Testis (tissue), 2 donors: ENCODE measurements around the gene YTHDF1.

Experiments used
- POLR2A ChIP-seq: fragments of 450-650 bp; IDR thresholded peaks from one replicate; pipeline ENCODE4 v1.6.1; 2017; ENCODE audit warnings: antibody characterized with exemption, mild to moderate bottlenecking, moderate library complexity
- TF ChIP-seq, protein P1 (sequence below), 3 experiments: fragments of 450-650 bp in 2 of 3; fragments of 200-600 bp in 1 of 3; sonication (generic) in 1 of 3; IDR thresholded peaks; one replicate each; pipeline ENCODE4 v1.5.1; 2016 to 2019; ENCODE audit warnings: antibody characterized with exemption in 3 of 3, mild to moderate bottlenecking in 2 of 3, moderate library complexity in 1 of 3

DNA sequence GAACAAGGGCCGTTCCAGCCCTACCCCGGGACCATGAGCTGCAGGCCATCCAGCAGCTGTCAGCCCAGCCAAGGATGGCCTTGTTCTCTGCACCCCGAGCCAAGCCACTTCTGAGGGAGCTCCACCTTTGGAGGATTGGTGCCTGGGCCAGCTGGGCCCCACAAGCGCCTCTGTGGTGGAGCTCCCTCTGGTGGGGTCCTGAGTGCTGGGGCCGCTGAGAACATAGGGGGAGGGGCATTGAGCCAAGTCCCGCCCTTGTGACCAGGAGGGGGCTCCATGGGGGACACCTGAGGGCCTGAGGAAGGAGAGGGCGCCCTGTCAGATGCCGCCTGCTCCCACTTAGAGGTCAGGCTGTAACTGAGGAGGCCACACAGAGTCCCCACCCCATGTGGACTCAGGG lies 43.2 kb downstream of the YTHDF1 start:
- TF ChIP-seq, protein P1, sequence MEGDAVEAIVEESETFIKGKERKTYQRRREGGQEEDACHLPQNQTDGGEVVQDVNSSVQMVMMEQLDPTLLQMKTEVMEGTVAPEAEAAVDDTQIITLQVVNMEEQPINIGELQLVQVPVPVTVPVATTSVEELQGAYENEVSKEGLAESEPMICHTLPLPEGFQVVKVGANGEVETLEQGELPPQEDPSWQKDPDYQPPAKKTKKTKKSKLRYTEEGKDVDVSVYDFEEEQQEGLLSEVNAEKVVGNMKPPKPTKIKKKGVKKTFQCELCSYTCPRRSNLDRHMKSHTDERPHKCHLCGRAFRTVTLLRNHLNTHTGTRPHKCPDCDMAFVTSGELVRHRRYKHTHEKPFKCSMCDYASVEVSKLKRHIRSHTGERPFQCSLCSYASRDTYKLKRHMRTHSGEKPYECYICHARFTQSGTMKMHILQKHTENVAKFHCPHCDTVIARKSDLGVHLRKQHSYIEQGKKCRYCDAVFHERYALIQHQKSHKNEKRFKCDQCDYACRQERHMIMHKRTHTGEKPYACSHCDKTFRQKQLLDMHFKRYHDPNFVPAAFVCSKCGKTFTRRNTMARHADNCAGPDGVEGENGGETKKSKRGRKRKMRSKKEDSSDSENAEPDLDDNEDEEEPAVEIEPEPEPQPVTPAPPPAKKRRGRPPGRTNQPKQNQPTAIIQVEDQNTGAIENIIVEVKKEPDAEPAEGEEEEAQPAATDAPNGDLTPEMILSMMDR (IDR thresholded peaks at IDR 0.05) = no peak
- no peak for TF ChIP-seq POLR2A
